Esophagus muscularis mucosa (tissue), 3 donors: ENCODE data around the gene FGFR1OP2.

Experiments used
- POLR2A ChIP-seq: fragments of 450-650 bp; IDR thresholded peaks from one replicate; pipeline ENCODE4 v1.6.1; 2017; ENCODE audit warnings: antibody characterized with exemption, moderate library complexity, mild to moderate bottlenecking, low read depth
- TF ChIP-seq, protein P1 (sequence below), 3 experiments: fragments of 200-600 bp in 2 of 3; fragments of 450-650 bp in 1 of 3; sonication (generic) in 2 of 3; IDR thresholded peaks; one replicate each; pipeline ENCODE4 v1.5.1; 2017 to 2019; ENCODE audit warnings: antibody characterized with exemption in 3 of 3, mild to moderate bottlenecking in 2 of 3, moderate library complexity in 1 of 3

DNA sequence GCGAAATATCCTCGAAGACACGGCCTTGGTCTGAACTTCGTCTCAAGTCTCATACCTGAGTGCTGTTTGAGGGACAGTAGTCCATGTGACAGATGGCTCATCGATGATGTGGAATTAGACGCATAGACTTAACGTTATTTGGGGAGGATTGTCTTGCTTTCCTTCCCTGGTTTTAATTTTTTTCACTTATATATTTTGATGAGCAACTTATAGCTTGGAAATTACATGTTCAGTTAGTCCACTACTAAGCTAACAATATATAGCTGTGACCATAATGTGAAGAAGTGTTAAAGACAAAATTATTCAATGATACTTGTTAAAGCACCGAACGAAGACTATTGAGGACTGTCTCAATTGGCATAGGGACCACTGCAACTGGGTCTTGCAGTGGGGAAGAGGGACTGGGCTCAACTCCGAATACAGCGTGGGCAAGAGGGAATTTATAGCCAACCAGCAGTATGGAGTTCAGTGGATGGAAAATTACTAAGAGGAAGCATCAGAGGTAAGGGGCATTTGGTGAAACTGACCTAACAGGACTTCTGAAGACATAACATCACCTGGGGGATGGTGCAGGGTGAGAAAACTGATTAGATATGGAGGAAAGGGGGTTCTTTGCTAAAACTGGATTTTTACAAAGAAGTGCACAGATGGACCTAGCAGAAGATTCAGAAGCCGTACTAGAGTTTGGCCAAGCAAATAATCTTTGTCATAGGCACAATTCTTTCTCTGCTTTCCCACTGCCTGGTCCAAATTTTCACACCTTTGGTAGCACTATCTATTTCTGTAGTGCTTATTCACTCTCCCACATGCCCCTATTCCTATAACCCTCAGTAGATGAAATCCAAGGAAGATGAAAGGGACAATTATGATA lies 76.8 kb downstream of the FGFR1OP2 start:
- TF ChIP-seq, protein P1, sequence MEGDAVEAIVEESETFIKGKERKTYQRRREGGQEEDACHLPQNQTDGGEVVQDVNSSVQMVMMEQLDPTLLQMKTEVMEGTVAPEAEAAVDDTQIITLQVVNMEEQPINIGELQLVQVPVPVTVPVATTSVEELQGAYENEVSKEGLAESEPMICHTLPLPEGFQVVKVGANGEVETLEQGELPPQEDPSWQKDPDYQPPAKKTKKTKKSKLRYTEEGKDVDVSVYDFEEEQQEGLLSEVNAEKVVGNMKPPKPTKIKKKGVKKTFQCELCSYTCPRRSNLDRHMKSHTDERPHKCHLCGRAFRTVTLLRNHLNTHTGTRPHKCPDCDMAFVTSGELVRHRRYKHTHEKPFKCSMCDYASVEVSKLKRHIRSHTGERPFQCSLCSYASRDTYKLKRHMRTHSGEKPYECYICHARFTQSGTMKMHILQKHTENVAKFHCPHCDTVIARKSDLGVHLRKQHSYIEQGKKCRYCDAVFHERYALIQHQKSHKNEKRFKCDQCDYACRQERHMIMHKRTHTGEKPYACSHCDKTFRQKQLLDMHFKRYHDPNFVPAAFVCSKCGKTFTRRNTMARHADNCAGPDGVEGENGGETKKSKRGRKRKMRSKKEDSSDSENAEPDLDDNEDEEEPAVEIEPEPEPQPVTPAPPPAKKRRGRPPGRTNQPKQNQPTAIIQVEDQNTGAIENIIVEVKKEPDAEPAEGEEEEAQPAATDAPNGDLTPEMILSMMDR (IDR thresholded peaks at IDR 0.05) = no peak
- TF ChIP-seq POLR2A = no peak
